Stimulated activated CD8-positive, alpha-beta memory T cell treated with anti-CD3 and anti-CD28 coated beads, Interleukin-7, amount 100 ng/mL, for 4 hours (primary cell): Measurements from ENCODE around the gene ADAMTS20.
"Not testable (repeated sequence)": the region's sequence is repeated elsewhere in the genome, so short reads cannot be mapped to it uniquely, and the experiment has no call there.

Source experiments
- DNase-seq, 2 donors: peaks; one replicate each; pipeline ENCODE4 v3.0.0-alpha.2; 2020; ENCODE audit warnings: low read depth in 2 of 2

ADAMTS20 gene

GRCh38 chr12:43551971-43552559 is at the start of gene ADAMTS20:
ADAMTS20 (minus strand) TSS chr12:43552203; CDS start chr12:43551921, 282 bp downstream.
- DNase-seq = no peak

GRCh38 chr12:43599708-43600107 is 47.7 kb upstream of the ADAMTS20 start:
- no peak for DNase-seq

GRCh38 chr12:43599066-43599465 is 47.1 kb upstream of the ADAMTS20 start:
- no peak for DNase-seq

GRCh38 chr12:43590307-43590706 is 38.3 kb upstream of the ADAMTS20 start:
- no peak for DNase-seq

GRCh38 chr12:43586646-43587245 is 34.7 kb upstream of the ADAMTS20 start:
- DNase-seq = no peak

GRCh38 chr12:43585676-43586075 is 33.7 kb upstream of the ADAMTS20 start:
- no peak for DNase-seq

- DNase-seq = no peak
Observed at GRCh38 chr12:43580601-43581000, 28.6 kb upstream of the ADAMTS20 start.

- no peak for DNase-seq
Observed at GRCh38 chr12:43579206-43579605, 27.2 kb upstream of the ADAMTS20 start.

- no peak for DNase-seq
Observed at GRCh38 chr12:43578782-43579181, 26.8 kb upstream of the ADAMTS20 start.

- no peak for DNase-seq
Observed at GRCh38 chr12:43577381-43577780, 25.4 kb upstream of the ADAMTS20 start.

GRCh38 chr12:43576162-43576561 is 24.2 kb upstream of the ADAMTS20 start:
- no peak for DNase-seq

- no peak for DNase-seq
Observed at GRCh38 chr12:43571885-43572284, 19.9 kb upstream of the ADAMTS20 start.

GRCh38 chr12:43556057-43556456 is 4.1 kb upstream of the ADAMTS20 start:
- no peak for DNase-seq

- no peak for DNase-seq
Observed at GRCh38 chr12:43551279-43551970, 578 bp downstream of the ADAMTS20 start.

- no peak for DNase-seq
Observed at GRCh38 chr12:43550831-43551271, 1.2 kb downstream of the ADAMTS20 start.

- DNase-seq = no peak
Observed at GRCh38 chr12:43544703-43545102, 7.3 kb downstream of the ADAMTS20 start.

GRCh38 chr12:43540470-43540869 is 11.5 kb downstream of the ADAMTS20 start:
- DNase-seq = no peak

- not testable (repeated sequence) for DNase-seq
Observed at GRCh38 chr12:43537675-43538074, 14.3 kb downstream of the ADAMTS20 start.

- DNase-seq = no peak
Observed at GRCh38 chr12:43516045-43516444, 36.0 kb downstream of the ADAMTS20 start.

GRCh38 chr12:43501703-43502102 is 50.3 kb downstream of the ADAMTS20 start:
- DNase-seq = no peak

GRCh38 chr12:43493261-43493797 is 58.7 kb downstream of the ADAMTS20 start:
- no peak for DNase-seq

GRCh38 chr12:43482311-43483085 is 69.5 kb downstream of the ADAMTS20 start:
- no peak for DNase-seq
